HG03354 (cell line): ENCODE measurements around the gene CPSF6.
"Not testable (repeated sequence)": the region's sequence is repeated elsewhere in the genome, so short reads cannot be mapped to it uniquely, and the experiment has no call there.

ENCODE experiments used
- ATAC-seq: cut with Tn5 transposase; IDR thresholded peaks from one replicate; pipeline ENCODE4 v1.9.1; 2021; ENCODE audit warnings: mild to moderate bottlenecking; ENCODE audit not compliant: unreplicated experiment, poor library complexity, severe bottlenecking

Gene CPSF6

GRCh38 chr12:69254862-69255261, 15.5 kb downstream of the CPSF6 start:
- ATAC-seq = no peak

GRCh38 chr12:69258655-69259054, 19.3 kb downstream of the CPSF6 start:
- ATAC-seq = no peak

- ATAC-seq = no peak
These were observed 23.1 kb downstream of the CPSF6 start for GRCh38 chr12:69262264-69262974.

GRCh38 chr12:69265205-69265604, 25.8 kb downstream of the CPSF6 start:
- no peak for ATAC-seq

GRCh38 chr12:69265633-69266032, 26.3 kb downstream of the CPSF6 start:
- not testable (repeated sequence) for ATAC-seq

- no peak for ATAC-seq
These were observed 26.8 kb downstream of the CPSF6 start for GRCh38 chr12:69266036-69266635.

- ATAC-seq = no peak
These were observed 30.4 kb downstream of the CPSF6 start for GRCh38 chr12:69269736-69270135.

- no peak for ATAC-seq
These were observed 33.1 kb downstream of the CPSF6 start for GRCh38 chr12:69272511-69272910.

- no peak for ATAC-seq
These were observed 35.5 kb downstream of the CPSF6 start for GRCh38 chr12:69274861-69275260.

- ATAC-seq = no peak
These were observed 36.1 kb downstream of the CPSF6 start for GRCh38 chr12:69275471-69275891.

GRCh38 chr12:69278814-69279782, 39.7 kb downstream of the CPSF6 start:
- no peak for ATAC-seq

GRCh38 chr12:69284131-69284530, 44.8 kb downstream of the CPSF6 start:
- ATAC-seq = no peak

GRCh38 chr12:69287556-69287955, 48.2 kb downstream of the CPSF6 start:
- no peak for ATAC-seq

- ATAC-seq = peak; percentile 100
These were observed 51.3 kb downstream of the CPSF6 start for GRCh38 chr12:69290545-69291277.

- ATAC-seq = no peak
These were observed 51.9 kb downstream of the CPSF6 start for GRCh38 chr12:69291278-69291593.

- no peak for ATAC-seq
These were observed 58.8 kb downstream of the CPSF6 start for GRCh38 chr12:69298133-69298532.

- no peak for ATAC-seq
These were observed 59.6 kb downstream of the CPSF6 start for GRCh38 chr12:69298947-69299346.

GRCh38 chr12:69304284-69304683, 64.9 kb downstream of the CPSF6 start:
- ATAC-seq = no peak

GRCh38 chr12:69309461-69309860, 70.1 kb downstream of the CPSF6 start:
- no peak for ATAC-seq

GRCh38 chr12:69313209-69313608, 73.8 kb downstream of the CPSF6 start:
- no peak for ATAC-seq
